22Rv1 (cell line): Measurements from ENCODE around the gene CNP.

Experiments
- CTCF ChIP-seq: fragments of 450-650 bp; IDR thresholded peaks from 2 replicates; pipeline ENCODE4 v1.5.1; 2017; ENCODE audit warnings: mild to moderate bottlenecking
- ZFX ChIP-seq: fragments of 450-650 bp; IDR thresholded peaks from 2 replicates; pipeline ENCODE4 v1.6.1; 2017; ENCODE audit warnings: antibody characterized with exemption, borderline replicate concordance

- TF ChIP-seq CTCF (no peak), ZFX (no peak)
Measured at GRCh38 chr17:41977991-41978390, 11.4 kb downstream of the CNP start.
